GM12878 (cell line): Measurements from ENCODE around the gene KIF17. TPM values are rescaled to one million over a fixed set of nuclear protein-coding genes. Genes with fewer than 3 reads are reported as not detected.

Source experiments
- ATAC-seq: fragments of 200-7000 bp; cut with Tn5 transposase; 3 replicates; pipeline ENCODE4 v1.9.1; 2020; ENCODE audit warnings: mild to moderate bottlenecking, moderate library complexity
- BruUV-seq: library from RNA; stranded (reverse); fragments of 400-500 nt; replicated peaks from 2 replicates; lab custom pipeline; 2021; lab: Mats Ljungman, UMichigan
- CTCF ChIA-PET: fragments of 300-600 bp; sonication (Branson Sonifier 250); formaldehyde crosslinking; extraction: SDS; loops from one replicate; lab custom pipeline; 2021; ENCODE audit warnings: inconsistent platforms; lab: Yijun Ruan, JAX
- POLR2A ChIA-PET: fragments of 350-600 bp; formaldehyde crosslinking; extraction: SDS; loops from one replicate; lab custom pipeline; 2021; ENCODE audit warnings: inconsistent platforms; lab: Charles Lee
- RAD21 ChIA-PET: fragments of 300-600 bp; sonication (Branson Sonifier 250); formaldehyde crosslinking; loops from one replicate; lab custom pipeline; 2023; ENCODE audit warnings: antibody characterized with exemption; ENCODE audit not compliant: unreplicated experiment; lab: Charles Lee
- SMC1A ChIA-PET: fragments of 300-600 bp; sonication (Branson Sonifier 250); formaldehyde crosslinking; loops from one replicate; lab custom pipeline; 2023; ENCODE audit not compliant: unreplicated experiment, uncharacterized antibody; lab: Charles Lee
- DNase-seq: peaks from one replicate; pipeline ENCODE4 v3.0.0-alpha.2; 2011; ENCODE audit warnings: low read depth, low spot score
- FAIRE-seq: peaks from 3 replicates; lab custom pipeline; 2011; peaks lifted over from hg19 to GRCh38; lab: Jason Lieb, UNC
- H2AFZ ChIP-seq: 2 replicates; pipeline ENCODE4 v1.6.0; 2011; ENCODE audit warnings: low read depth, low read length, control low read depth; ENCODE audit not compliant: control insufficient read depth
- H3K27ac ChIP-seq: 2 replicates; pipeline ENCODE4 v1.5.1; 2011; ENCODE audit warnings: control low read depth; ENCODE audit not compliant: control insufficient read depth, insufficient read depth
- H3K27me3 ChIP-seq, 2 experiments: replicated peaks in 1 of 2; 2 replicates each; pipeline versions ENCODE4 v1.6.0 to v1.6.1; 2011; ENCODE audit warnings: low read length in 1 of 2; ENCODE audit not compliant: control insufficient read depth in 2 of 2, insufficient read depth in 2 of 2
- H3K36me3 ChIP-seq, 2 experiments: 2 replicates each; pipeline ENCODE4 v1.5.1; 2011; ENCODE audit warnings: low read length in 1 of 2; ENCODE audit not compliant: control insufficient read depth in 2 of 2, insufficient read depth in 2 of 2
- H3K4me1 ChIP-seq: 2 replicates; pipeline ENCODE4 v1.6.1; 2011; ENCODE audit warnings: mild to moderate bottlenecking, low read length, moderate library complexity, mixed read lengths; ENCODE audit not compliant: control insufficient read depth, insufficient read depth
- H3K4me2 ChIP-seq: 2 replicates; pipeline ENCODE4 v1.6.0; 2011; ENCODE audit warnings: control low read depth; ENCODE audit not compliant: control insufficient read depth, insufficient read depth
- H3K4me3 ChIP-seq: fragments of 200-600 bp; sonication (generic); 2 replicates; pipeline ENCODE4 v1.5.1; 2016
- H3K79me2 ChIP-seq: 2 replicates; pipeline ENCODE4 v1.6.0; 2011; ENCODE audit warnings: low read length; ENCODE audit not compliant: control insufficient read depth, insufficient read depth
- H3K9ac ChIP-seq: 2 replicates; pipeline ENCODE4 v1.8.0; 2011; ENCODE audit warnings: low read length, control low read depth, mixed read lengths; ENCODE audit not compliant: control insufficient read depth, insufficient read depth
- H3K9me3 ChIP-seq: replicated peaks from 3 replicates; pipeline ENCODE4 v1.5.1; 2011; ENCODE audit warnings: mild to moderate bottlenecking, low read length; ENCODE audit not compliant: control insufficient read depth, insufficient read depth
- H4K20me1 ChIP-seq: 2 replicates; pipeline ENCODE4 v1.6.0; 2011; ENCODE audit not compliant: control insufficient read depth, insufficient read depth
- ATF7 ChIP-seq: fragments of 450-650 bp; IDR thresholded peaks from 2 replicates; pipeline ENCODE4 v1.6.1; 2016; ENCODE audit warnings: low read depth, mild to moderate bottlenecking
- E2F8 ChIP-seq: fragments of 450-650 bp; IDR thresholded peaks from 2 replicates; pipeline ENCODE4 v1.6.1; 2018; ENCODE audit warnings: mild to moderate bottlenecking, low read depth, moderate library complexity; ENCODE audit not compliant: partially characterized antibody
- EGR1 ChIP-seq, 2 experiments: IDR thresholded peaks; 1 replicate in 1 of 2; 2 replicates in 1 of 2; pipeline ENCODE4 v1.6.1; 2011 to 2012; ENCODE audit warnings: low read depth in 2 of 2, low read length in 2 of 2, borderline replicate concordance in 1 of 2, mild to moderate bottlenecking in 1 of 2, moderate library complexity in 1 of 2
- ESRRA ChIP-seq: IDR thresholded peaks from 2 replicates; pipeline ENCODE4 v1.6.1; 2012; ENCODE audit warnings: mild to moderate bottlenecking, low read length, improper control_type of control experiment
- FOXM1 ChIP-seq: IDR thresholded peaks from 2 replicates; pipeline ENCODE4 v1.6.1; 2012; ENCODE audit warnings: low read depth, mild to moderate bottlenecking, inconsistent platforms, low read length, moderate library complexity
- HDAC6 ChIP-seq: fragments of 200-600 bp; sonication (generic); IDR thresholded peaks from one replicate; pipeline ENCODE4 v1.8.0; 2017; ENCODE audit warnings: antibody characterized with exemption; ENCODE audit not compliant: unreplicated experiment
- JUND ChIP-seq: IDR thresholded peaks from 2 replicates; pipeline ENCODE4 v1.6.1; 2012; ENCODE audit warnings: low read depth, mild to moderate bottlenecking, low read length, improper control_type of control experiment, moderate library complexity
- MEF2A ChIP-seq: IDR thresholded peaks from 2 replicates; pipeline ENCODE4 v1.6.1; 2011; ENCODE audit warnings: low read depth, mild to moderate bottlenecking, low read length, moderate library complexity; ENCODE audit not compliant: insufficient read depth
- PAX8 ChIP-seq: fragments of 450-650 bp; IDR thresholded peaks from 2 replicates; pipeline ENCODE4 v1.6.1; 2017; ENCODE audit warnings: mild to moderate bottlenecking, moderate library complexity
- RFX5 ChIP-seq: IDR thresholded peaks from 2 replicates; pipeline ENCODE4 v1.6.1; 2011; ENCODE audit warnings: low read depth, low read length, improper control_type of control experiment
- ZNF384 ChIP-seq: IDR thresholded peaks from 2 replicates; pipeline ENCODE4 v1.6.1; 2012; ENCODE audit warnings: low read depth, mild to moderate bottlenecking, low read length, improper control_type of control experiment, borderline replicate concordance
- ZNF622 ChIP-seq: fragments of 450-650 bp; IDR thresholded peaks from 2 replicates; pipeline ENCODE4 v1.6.1; 2017; ENCODE audit warnings: mild to moderate bottlenecking, inconsistent platforms
- WGBS: methylation state at CpG from one replicate; pipeline ENCODE4 v1.1.6; 2016; ENCODE audit warnings: low lambda C conversion rate; ENCODE audit not compliant: insufficient replicate concordance, insufficient coverage; ENCODE audit errors: missing lambda C conversion rate; 5-methylcytosine and 5-hydroxymethylcytosine counted together
- in situ Hi-C: fragments of 300-500 bp; cut with MboI; formaldehyde crosslinking; loops from 9 replicates; pipeline ENCODE4 v1.14.3; 2018; ENCODE audit warnings: mixed read lengths
- intact Hi-C: fragments of 100-400 bp; cut with micrococcal nuclease; formaldehyde crosslinking; loops from one replicate; pipeline ENCODE4 v1.14.2; 2022; ENCODE audit not compliant: unreplicated experiment
- polyA plus RNA-seq, 11 experiments: library from polyadenylated mRNA; depleted of rRNA in 4 of 11; unstranded in 6 of 11; stranded (reverse) in 5 of 11; fragments of >200 nt; fragmentation: Nextera tagmentation in 4 of 11; fragmentation: Illumina TruSeq in 1 of 11; extraction: Ambion mirVana in 4 of 11; extraction: Trizol in 1 of 11; gene quantifications; 1 replicate in 1 of 11; 2 replicates in 10 of 11; pipeline versions ENCODE4 v1.2.1 to v1.2.3, GENCODE V29; 2011 to 2016; ENCODE audit warnings: inconsistent platforms in 2 of 11, missing spikeins in 2 of 11, low read depth in 1 of 11
- total RNA-seq, 4 experiments: library from RNA; depleted of rRNA in 3 of 4; stranded (reverse); fragments of >200 nt in 3 of 4; fragmentation: Illumina TruSeq in 1 of 4; extraction: Trizol in 1 of 4; gene quantifications; 2 replicates each; pipeline versions ENCODE4 v1.2.1 to v1.2.3, GENCODE V29; 2013 to 2021
- TF ChIP-seq, protein P1 (sequence below): fragments of 450-650 bp; IDR thresholded peaks from 2 replicates; pipeline ENCODE4 v1.6.1; 2016; ENCODE audit warnings: mild to moderate bottlenecking

The KIF17 gene
- total and polyA plus RNA-seq, 10 of the 15 experiments (the other 5 are each of a cell fraction or from before 2014, with no cell fraction given), result 0.01 to 0.10 (median 0.03) TPM; not detected in 7

DNA sequence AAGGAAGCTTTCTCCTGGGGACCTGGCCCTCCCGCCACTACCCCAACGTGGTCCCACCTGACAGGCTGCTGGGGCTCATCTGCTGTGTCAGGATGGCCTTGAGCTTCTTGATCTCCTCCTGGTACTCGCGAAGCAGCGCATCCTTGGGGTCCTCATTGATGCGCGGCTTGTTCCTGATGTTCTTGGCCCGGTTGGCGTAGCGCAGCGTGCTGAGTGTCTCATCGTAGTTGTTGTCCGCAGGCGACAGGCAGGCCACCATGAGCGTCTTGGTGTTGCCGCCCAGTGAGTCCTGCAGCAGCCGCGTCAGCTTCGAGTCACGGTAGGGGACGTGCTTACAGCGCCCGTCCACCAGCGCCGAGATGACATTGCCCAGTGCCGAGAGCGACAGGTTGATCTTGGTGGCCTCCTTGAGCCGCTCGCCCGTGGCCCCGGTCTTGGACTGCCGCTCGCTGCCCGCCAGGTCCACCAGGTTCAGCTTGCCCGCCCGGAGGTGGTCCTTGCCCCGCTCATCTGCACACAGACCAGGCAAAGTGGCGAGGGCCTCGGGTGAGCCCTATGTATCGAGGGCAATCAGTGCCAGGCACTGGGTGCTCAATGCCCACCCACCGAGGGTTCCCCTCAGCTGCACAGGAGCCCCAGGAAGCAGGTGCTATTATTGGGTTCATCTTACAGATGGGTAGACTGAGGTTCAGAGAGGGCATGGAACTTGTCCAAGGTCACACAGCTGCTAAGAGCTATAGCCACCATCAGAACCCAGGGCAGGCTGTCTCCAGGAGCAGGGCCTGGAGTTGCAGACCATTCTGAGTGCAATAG is 13.2 kb downstream of the KIF17 start (continued):
- TF ChIP-seq ESRRA, result no peak
- no peak for TF ChIP-seq E2F8
- no peak for TF ChIP-seq FOXM1
- TF ChIP-seq, protein P1, sequence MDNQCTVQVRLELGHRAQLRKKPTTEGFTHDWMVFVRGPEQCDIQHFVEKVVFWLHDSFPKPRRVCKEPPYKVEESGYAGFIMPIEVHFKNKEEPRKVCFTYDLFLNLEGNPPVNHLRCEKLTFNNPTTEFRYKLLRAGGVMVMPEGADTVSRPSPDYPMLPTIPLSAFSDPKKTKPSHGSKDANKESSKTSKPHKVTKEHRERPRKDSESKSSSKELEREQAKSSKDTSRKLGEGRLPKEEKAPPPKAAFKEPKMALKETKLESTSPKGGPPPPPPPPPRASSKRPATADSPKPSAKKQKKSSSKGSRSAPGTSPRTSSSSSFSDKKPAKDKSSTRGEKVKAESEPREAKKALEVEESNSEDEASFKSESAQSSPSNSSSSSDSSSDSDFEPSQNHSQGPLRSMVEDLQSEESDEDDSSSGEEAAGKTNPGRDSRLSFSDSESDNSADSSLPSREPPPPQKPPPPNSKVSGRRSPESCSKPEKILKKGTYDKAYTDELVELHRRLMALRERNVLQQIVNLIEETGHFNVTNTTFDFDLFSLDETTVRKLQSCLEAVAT, result no peak
- TF ChIP-seq, all 136 proteins: peak for 0

DNA sequence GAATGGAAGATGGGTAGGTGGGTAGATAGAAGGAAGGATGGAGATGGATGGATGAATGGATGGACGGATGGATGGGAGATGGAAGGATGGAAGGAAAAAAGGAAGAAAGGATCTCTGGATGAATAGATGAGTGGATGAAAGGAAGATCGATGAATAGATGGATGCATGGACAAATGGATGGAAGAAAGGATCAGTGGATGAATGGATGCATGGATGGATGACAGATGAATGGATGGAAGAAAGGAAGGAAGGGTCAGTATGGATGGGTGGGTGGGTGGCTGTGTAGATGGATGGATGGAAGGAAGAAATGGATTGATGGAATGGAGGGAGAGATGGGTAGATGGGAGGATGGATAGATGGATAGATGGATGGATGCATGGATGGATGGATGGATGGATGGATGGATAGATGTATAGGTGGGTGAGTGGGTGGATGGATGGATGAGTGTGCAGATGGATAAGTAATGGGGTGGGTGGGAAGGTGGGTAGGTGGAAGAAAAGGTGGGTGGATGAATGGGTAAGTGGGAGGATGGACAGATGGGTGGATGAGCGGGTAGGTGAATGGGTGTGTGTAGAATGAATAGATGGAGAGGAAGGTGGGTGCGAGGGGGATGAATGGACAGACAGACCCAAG is 14.6 kb downstream of the KIF17 start:
- ChIA-PET CTCF (no interaction called here), RAD21 (no interaction called here), POLR2A (interaction anchor here (1.1 kb wide), 1 partner anchor 285 kb away, joined by 3 read pairs; no protein-coding TSS in a partner anchor), SMC1A (no interaction called here)
- H3K4me3 ChIP-seq, result no peak overlapping the region
- no peaks in the 10 kb centered on the region for H3K4me1 ChIP-seq
- H3K9me3 ChIP-seq, result no peaks in the 10 kb centered on the region
- FAIRE-seq (no peak), DNase-seq (no peak), ATAC-seq (no peak)
- no peak overlapping the region for H3K4me2 ChIP-seq
- H3K79me2 ChIP-seq, result no peaks in the 10 kb centered on the region
- no peaks in the 10 kb centered on the region; a peak in 1 of 4 replicates for H3K27me3 ChIP-seq
- intact Hi-C loops, result no loop called here
- no peaks in the 10 kb centered on the region for H3K36me3 ChIP-seq
- no peaks in the 10 kb centered on the region for H4K20me1 ChIP-seq
- no peak overlapping the region for H3K9ac ChIP-seq
- WGBS, result 19% methylated on average over 4 of the region's 4 CpGs
- TF ChIP-seq JUND (no peak), ZNF622 (no peak), ATF7 (no peak), MEF2A (no peak), RFX5 (no peak), PAX8 (no peak), EGR1 (IDR thresholded peaks at IDR 0.05; ENCODE audit: borderline replicate concordance in 1 of 2, low read depth in 2 of 2, low read length in 2 of 2) (no peak), HDAC6 (no peak), ZNF384 (no peak)
- BruUV-seq, result no TSS peak
- H3K27ac ChIP-seq, result no peak overlapping the region
- in situ Hi-C loops, result no loop called here
- H2AFZ ChIP-seq, result no peak overlapping the region
